Hepatocyte (in vitro differentiated cells): ENCODE data around the gene CLCA4. TPM values are rescaled to one million over a fixed set of nuclear protein-coding genes. Genes with fewer than 3 reads are reported as not detected.

Source experiments
- DNase-seq: peaks from one replicate; pipeline ENCODE4 v3.0.0-alpha.2; 2016; ENCODE audit warnings: low spot score
- H2AFZ ChIP-seq: fragments of 200-600 bp; sonication (generic); 2 replicates; pipeline ENCODE4 v1.6.0; 2016; ENCODE audit warnings: antibody characterized with exemption, mild to moderate bottlenecking
- H3K27ac ChIP-seq: fragments of 200-600 bp; sonication (generic); 2 replicates; pipeline ENCODE4 v1.5.1; 2016; ENCODE audit warnings: mild to moderate bottlenecking
- H3K27me3 ChIP-seq: fragments of 200-600 bp; sonication (generic); 2 replicates; pipeline ENCODE4 v1.6.1; 2016
- H3K36me3 ChIP-seq: fragments of 200-600 bp; sonication (generic); replicated peaks from 2 replicates; pipeline ENCODE4 v1.5.1; 2016; ENCODE audit warnings: low read depth; ENCODE audit not compliant: insufficient read depth
- H3K4me1 ChIP-seq: fragments of 200-600 bp; sonication (generic); 2 replicates; pipeline ENCODE4 v1.5.1; 2016; ENCODE audit warnings: mild to moderate bottlenecking, moderate library complexity; ENCODE audit not compliant: insufficient read depth
- H3K4me2 ChIP-seq: fragments of 200-600 bp; sonication (generic); 2 replicates; pipeline ENCODE4 v1.6.0; 2016
- H3K4me3 ChIP-seq: fragments of 200-600 bp; sonication (generic); 2 replicates; pipeline ENCODE4 v1.5.1; 2016; ENCODE audit warnings: mild to moderate bottlenecking
- H3K79me2 ChIP-seq: fragments of 200-600 bp; sonication (generic); 2 replicates; pipeline ENCODE4 v1.6.0; 2017; ENCODE audit warnings: mild to moderate bottlenecking
- H3K9me2 ChIP-seq: fragments of 200-600 bp; sonication (generic); replicated peaks from 2 replicates; pipeline ENCODE4 v1.6.0; 2017; ENCODE audit warnings: mild to moderate bottlenecking; ENCODE audit not compliant: insufficient read depth
- H3K9me3 ChIP-seq: fragments of 200-600 bp; sonication (generic); 2 replicates; pipeline ENCODE4 v1.5.1; 2016; ENCODE audit warnings: low read depth, mild to moderate bottlenecking
- H4K20me1 ChIP-seq: fragments of 200-600 bp; sonication (generic); 2 replicates; pipeline ENCODE4 v1.6.0; 2016; ENCODE audit warnings: mild to moderate bottlenecking; ENCODE audit not compliant: insufficient read depth, poor library complexity, severe bottlenecking
- EZH2 ChIP-seq: fragments of 200-600 bp; sonication (generic); IDR thresholded peaks from 2 replicates; pipeline ENCODE4 v1.6.1; 2016; ENCODE audit warnings: antibody characterized with exemption, mild to moderate bottlenecking, borderline replicate concordance
- EZH2phosphoT487 ChIP-seq: fragments of 200-600 bp; sonication (generic); IDR thresholded peaks from one replicate; pipeline ENCODE4 v1.6.1; 2018; ENCODE audit warnings: antibody characterized with exemption, mild to moderate bottlenecking, low read depth, moderate library complexity; ENCODE audit not compliant: unreplicated experiment, severe bottlenecking
- WGBS: methylation state at CpG from one replicate; pipeline ENCODE4 v1.1.6; 2016; ENCODE audit warnings: low lambda C conversion rate; ENCODE audit errors: missing lambda C conversion rate; 5-methylcytosine and 5-hydroxymethylcytosine counted together
- polyA plus RNA-seq: library from polyadenylated mRNA; unstranded; fragments of >200 nt; fragmentation: Nextera tagmentation; extraction: Ambion mirVana; gene quantifications from 2 replicates; pipeline ENCODE4 v1.2.1, GENCODE V29; 2016
- total RNA-seq: library from RNA; depleted of rRNA; stranded (reverse); fragments of >200 nt; gene quantifications from 2 replicates; pipeline ENCODE4 v1.2.3, GENCODE V29; 2014
- TF ChIP-seq, protein P1 (sequence below): fragments of 200-600 bp; sonication (generic); IDR thresholded peaks from 2 replicates; pipeline ENCODE4 v1.5.1; 2016; ENCODE audit warnings: antibody characterized with exemption, mild to moderate bottlenecking; ENCODE audit not compliant: poor library complexity

Gene CLCA4
- total and polyA plus RNA-seq, 2 experiments from 2014 or later = 0.07 to 0.22 TPM

DNA sequence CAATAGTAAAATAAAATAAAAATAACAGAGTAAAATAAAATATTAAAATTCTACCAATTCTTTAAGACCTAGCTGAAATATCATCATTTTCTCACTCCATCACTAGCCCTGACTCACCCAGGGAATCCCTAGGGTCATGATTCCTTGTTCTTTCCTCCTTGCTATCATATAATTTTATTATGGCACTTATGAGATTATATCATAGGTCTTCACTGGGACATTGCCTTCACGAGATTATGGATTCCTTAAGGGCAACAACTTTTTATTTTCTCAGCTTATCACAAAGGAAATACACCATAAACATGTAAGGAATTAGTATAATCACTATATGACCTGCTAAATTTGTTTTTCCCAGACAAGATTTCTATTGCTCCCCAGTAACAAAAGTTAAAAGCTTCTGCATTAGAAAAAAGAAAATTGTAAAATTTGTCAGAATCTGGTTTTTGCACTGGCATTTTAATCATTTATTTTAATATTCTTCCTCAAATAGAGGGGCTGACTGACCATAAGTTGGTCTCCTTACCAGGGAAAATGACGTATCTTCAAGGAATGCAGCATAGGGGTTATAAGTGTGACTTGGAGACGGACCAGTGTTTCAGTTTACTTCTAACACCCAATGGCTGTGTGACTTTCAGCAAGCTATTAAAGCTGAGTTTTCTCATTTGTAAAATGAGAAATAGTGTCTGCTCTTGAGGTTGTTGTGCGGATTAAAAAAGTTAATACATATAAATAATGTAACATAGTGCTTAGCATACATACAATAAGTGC, 8.8 kb upstream of the CLCA4 start:
- H3K79me2 ChIP-seq = no peaks in the 10 kb centered on the region
- no peak overlapping the region for H3K4me2 ChIP-seq
- no peaks in the 10 kb centered on the region for H3K9me3 ChIP-seq
- H2AFZ ChIP-seq = no peak overlapping the region
- no peaks in the 10 kb centered on the region for H3K36me3 ChIP-seq
- peak; percentile 98 for TF ChIP-seq EZH2phosphoT487
- no peak for TF ChIP-seq EZH2
- no peaks in the 10 kb centered on the region for H3K9me2 ChIP-seq
- H3K4me1 ChIP-seq = no peaks in the 10 kb centered on the region
- H3K27me3 ChIP-seq = no peaks in the 10 kb centered on the region
- no peak overlapping the region for H3K4me3 ChIP-seq
- no peak overlapping the region for H3K27ac ChIP-seq
- no peak for DNase-seq
- WGBS = 58% methylated on average over 4 of the region's 4 CpGs
- H4K20me1 ChIP-seq = no peaks in the 10 kb centered on the region

DNA sequence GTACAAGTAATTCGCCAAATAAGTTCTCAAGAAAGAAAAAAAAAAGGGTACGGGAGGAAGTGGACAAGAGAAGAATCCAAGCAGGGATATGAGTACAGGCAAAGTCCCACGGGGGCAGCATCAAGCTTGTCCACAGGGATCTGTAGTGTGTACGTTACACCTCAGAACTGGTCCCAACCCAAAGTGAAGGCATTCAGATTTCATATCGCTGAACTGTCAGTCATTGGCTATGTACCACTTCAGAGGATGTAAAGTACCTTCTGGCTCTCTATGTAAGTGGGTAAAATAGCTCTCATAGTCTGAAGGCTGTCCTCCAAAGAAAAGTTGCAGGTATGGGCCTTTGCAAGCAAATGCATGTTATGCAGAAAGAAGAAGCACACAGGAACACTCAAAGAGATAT, 8.1 kb upstream of the CLCA4 start:
- WGBS = 81% methylated on average over 5 of the region's 5 CpGs

DNA sequence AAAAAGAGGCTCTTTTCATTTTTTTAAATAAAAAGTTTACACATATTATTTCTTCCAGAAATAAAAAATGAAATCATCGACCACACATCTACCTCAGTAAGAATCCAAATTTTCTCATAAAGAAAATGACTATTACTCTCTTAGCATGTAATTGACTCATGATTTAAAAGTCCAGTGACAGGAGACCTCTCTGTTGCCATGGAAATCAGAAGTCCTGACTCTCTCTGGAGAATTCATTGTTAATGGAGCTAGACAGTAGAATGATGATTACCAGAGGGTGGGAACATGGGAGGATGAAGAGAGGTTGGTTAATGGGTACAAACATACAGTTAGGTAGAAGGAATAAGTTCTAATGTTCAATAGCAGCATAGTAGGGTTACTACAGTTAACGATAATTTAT, 5.0 kb upstream of the CLCA4 start:
- no peak for TF ChIP-seq EZH2phosphoT487
- TF ChIP-seq, protein P1, sequence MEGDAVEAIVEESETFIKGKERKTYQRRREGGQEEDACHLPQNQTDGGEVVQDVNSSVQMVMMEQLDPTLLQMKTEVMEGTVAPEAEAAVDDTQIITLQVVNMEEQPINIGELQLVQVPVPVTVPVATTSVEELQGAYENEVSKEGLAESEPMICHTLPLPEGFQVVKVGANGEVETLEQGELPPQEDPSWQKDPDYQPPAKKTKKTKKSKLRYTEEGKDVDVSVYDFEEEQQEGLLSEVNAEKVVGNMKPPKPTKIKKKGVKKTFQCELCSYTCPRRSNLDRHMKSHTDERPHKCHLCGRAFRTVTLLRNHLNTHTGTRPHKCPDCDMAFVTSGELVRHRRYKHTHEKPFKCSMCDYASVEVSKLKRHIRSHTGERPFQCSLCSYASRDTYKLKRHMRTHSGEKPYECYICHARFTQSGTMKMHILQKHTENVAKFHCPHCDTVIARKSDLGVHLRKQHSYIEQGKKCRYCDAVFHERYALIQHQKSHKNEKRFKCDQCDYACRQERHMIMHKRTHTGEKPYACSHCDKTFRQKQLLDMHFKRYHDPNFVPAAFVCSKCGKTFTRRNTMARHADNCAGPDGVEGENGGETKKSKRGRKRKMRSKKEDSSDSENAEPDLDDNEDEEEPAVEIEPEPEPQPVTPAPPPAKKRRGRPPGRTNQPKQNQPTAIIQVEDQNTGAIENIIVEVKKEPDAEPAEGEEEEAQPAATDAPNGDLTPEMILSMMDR = no peak
- no peak for TF ChIP-seq EZH2
- Histone ChIP-seq H2AFZ (no peak overlapping the region), H3K4me3 (no peak overlapping the region), H3K79me2 (no peaks in the 10 kb centered on the region), H3K4me1 (no peaks in the 10 kb centered on the region), H3K27ac (no peak overlapping the region), H3K4me2 (no peak overlapping the region), H4K20me1 (no peaks in the 10 kb centered on the region), H3K9me2 (no peaks in the 10 kb centered on the region), H3K36me3 (no peaks in the 10 kb centered on the region), H3K27me3 (no peaks in the 10 kb centered on the region), H3K9me3 (no peaks in the 10 kb centered on the region)
- no peak for DNase-seq
- WGBS = 98% methylated on average over 2 of the region's 2 CpGs

More for the DNA sequence above, 8.1 kb upstream of the CLCA4 start:
- Histone ChIP-seq H3K27me3 (no peaks in the 10 kb centered on the region), H3K9me3 (no peaks in the 10 kb centered on the region), H3K79me2 (no peaks in the 10 kb centered on the region), H3K9me2 (no peaks in the 10 kb centered on the region), H4K20me1 (no peaks in the 10 kb centered on the region), H3K36me3 (no peaks in the 10 kb centered on the region), H3K4me2 (no peak overlapping the region), H2AFZ (no peak overlapping the region), H3K4me3 (no peak overlapping the region), H3K27ac (no peak overlapping the region), H3K4me1 (no peaks in the 10 kb centered on the region)
- TF ChIP-seq, protein P1 = no peak
- no peak for TF ChIP-seq EZH2phosphoT487
- no peak for TF ChIP-seq EZH2
- no peak for DNase-seq

DNA sequence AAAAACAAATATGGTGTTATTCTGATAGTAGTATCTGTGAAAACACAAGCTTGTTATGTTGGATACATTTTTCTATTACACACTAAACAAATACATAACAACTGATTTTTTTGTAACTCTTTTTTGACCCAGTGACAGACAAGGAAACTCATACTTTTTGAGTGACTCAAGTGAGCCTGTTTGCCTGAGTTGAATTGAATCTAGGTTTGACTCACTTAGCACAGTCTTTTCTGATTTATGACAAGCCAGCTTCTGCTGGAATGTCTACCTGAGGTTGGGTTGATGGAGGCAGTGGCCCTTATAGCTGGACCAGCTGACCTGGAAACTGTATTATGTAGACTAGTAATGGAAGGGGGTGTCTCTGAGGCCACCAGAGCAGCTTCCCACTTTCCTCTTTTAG, 4.2 kb upstream of the CLCA4 start:
- Histone ChIP-seq H3K9me2 (no peaks in the 10 kb centered on the region), H4K20me1 (no peaks in the 10 kb centered on the region), H3K27ac (no peak overlapping the region), H3K79me2 (no peaks in the 10 kb centered on the region), H2AFZ (no peak overlapping the region), H3K4me3 (no peak overlapping the region), H3K4me2 (no peak overlapping the region), H3K36me3 (no peaks in the 10 kb centered on the region), H3K4me1 (no peaks in the 10 kb centered on the region), H3K9me3 (no peaks in the 10 kb centered on the region), H3K27me3 (no peaks in the 10 kb centered on the region)
- TF ChIP-seq EZH2 (no peak), EZH2phosphoT487 (no peak)
- TF ChIP-seq, protein P1 = no peak
- DNase-seq = no peak
